Ishikawa (cell line): ENCODE measurements around the gene TM9SF3.

ENCODE experiments used
- FOXM1 ChIP-seq: IDR thresholded peaks from 2 replicates; pipeline ENCODE4 v1.6.1; 2012; ENCODE audit warnings: low read depth, borderline replicate concordance
- MAX ChIP-seq: IDR thresholded peaks from 2 replicates; pipeline ENCODE4 v1.6.1; 2012
- NFIC ChIP-seq: IDR thresholded peaks from 2 replicates; pipeline ENCODE4 v1.6.1; 2012
- RAD21 ChIP-seq: IDR thresholded peaks from 2 replicates; pipeline ENCODE4 v1.6.1; 2012; ENCODE audit warnings: low read depth
- TCF12 ChIP-seq: IDR thresholded peaks from 2 replicates; pipeline ENCODE4 v1.6.1; 2012; ENCODE audit warnings: low read depth
- YY1 ChIP-seq: IDR thresholded peaks from 2 replicates; pipeline ENCODE4 v1.6.1; 2012; ENCODE audit warnings: low read depth
- ZBTB7A ChIP-seq: IDR thresholded peaks from 2 replicates; pipeline ENCODE4 v1.6.1; 2012; ENCODE audit warnings: low read depth
- TF ChIP-seq, protein P1 (sequence below): IDR thresholded peaks from 2 replicates; pipeline ENCODE4 v1.6.1; 2012; ENCODE audit warnings: low read depth, mild to moderate bottlenecking

- TF ChIP-seq MAX (no peak), YY1 (no peak), NFIC (no peak), FOXM1 (no peak), TCF12 (no peak), RAD21 (no peak), ZBTB7A (no peak)
- TF ChIP-seq, protein P1, sequence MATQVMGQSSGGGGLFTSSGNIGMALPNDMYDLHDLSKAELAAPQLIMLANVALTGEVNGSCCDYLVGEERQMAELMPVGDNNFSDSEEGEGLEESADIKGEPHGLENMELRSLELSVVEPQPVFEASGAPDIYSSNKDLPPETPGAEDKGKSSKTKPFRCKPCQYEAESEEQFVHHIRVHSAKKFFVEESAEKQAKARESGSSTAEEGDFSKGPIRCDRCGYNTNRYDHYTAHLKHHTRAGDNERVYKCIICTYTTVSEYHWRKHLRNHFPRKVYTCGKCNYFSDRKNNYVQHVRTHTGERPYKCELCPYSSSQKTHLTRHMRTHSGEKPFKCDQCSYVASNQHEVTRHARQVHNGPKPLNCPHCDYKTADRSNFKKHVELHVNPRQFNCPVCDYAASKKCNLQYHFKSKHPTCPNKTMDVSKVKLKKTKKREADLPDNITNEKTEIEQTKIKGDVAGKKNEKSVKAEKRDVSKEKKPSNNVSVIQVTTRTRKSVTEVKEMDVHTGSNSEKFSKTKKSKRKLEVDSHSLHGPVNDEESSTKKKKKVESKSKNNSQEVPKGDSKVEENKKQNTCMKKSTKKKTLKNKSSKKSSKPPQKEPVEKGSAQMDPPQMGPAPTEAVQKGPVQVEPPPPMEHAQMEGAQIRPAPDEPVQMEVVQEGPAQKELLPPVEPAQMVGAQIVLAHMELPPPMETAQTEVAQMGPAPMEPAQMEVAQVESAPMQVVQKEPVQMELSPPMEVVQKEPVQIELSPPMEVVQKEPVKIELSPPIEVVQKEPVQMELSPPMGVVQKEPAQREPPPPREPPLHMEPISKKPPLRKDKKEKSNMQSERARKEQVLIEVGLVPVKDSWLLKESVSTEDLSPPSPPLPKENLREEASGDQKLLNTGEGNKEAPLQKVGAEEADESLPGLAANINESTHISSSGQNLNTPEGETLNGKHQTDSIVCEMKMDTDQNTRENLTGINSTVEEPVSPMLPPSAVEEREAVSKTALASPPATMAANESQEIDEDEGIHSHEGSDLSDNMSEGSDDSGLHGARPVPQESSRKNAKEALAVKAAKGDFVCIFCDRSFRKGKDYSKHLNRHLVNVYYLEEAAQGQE: no peak
Measured at GRCh38 chr10:96579133-96579532, 7.7 kb downstream of the TM9SF3 start.
